Neural cell (in vitro differentiated cells): ENCODE data around the gene MPI. TPM values are rescaled to one million over a fixed set of nuclear protein-coding genes. Genes with fewer than 3 reads are reported as not detected.

Experiments used
- H2AFZ ChIP-seq: fragments of 200-600, 300-800 bp; sonication (generic), shearing (Covaris generic); 2 replicates; pipeline ENCODE4 v1.6.0; 2014; ENCODE audit warnings: low read depth, mild to moderate bottlenecking, antibody characterized with exemption, low read length, moderate library complexity
- H3F3A ChIP-seq: fragments of 200-600 bp; shearing (Covaris generic); 2 replicates; pipeline ENCODE4 v1.6.1; 2016; ENCODE audit warnings: mild to moderate bottlenecking, moderate library complexity, mixed read lengths, antibody characterized with exemption, low read length; ENCODE audit not compliant: insufficient read depth, poor library complexity, severe bottlenecking
- H3K27ac ChIP-seq: fragments of 200-600, 300-800 bp; sonication (generic), shearing (Covaris generic); 2 replicates; pipeline ENCODE4 v1.5.1; 2014; ENCODE audit warnings: mild to moderate bottlenecking, low read length, moderate library complexity
- H3K27me3 ChIP-seq: fragments of 300-800, 200-600 bp; sonication (generic), shearing (Covaris generic); 2 replicates; pipeline ENCODE4 v1.6.0; 2014; ENCODE audit warnings: mild to moderate bottlenecking, low read depth, low read length, moderate library complexity; ENCODE audit not compliant: insufficient read depth
- H3K36me3 ChIP-seq: fragments of 300-800, 200-600 bp; sonication (generic), shearing (Covaris generic); 2 replicates; pipeline ENCODE4 v1.5.1; 2014; ENCODE audit warnings: mild to moderate bottlenecking, antibody characterized with exemption, low read length, moderate library complexity; ENCODE audit not compliant: insufficient read depth
- H3K4me2 ChIP-seq: fragments of 300-800, 200-600 bp; sonication (generic), shearing (Covaris generic); 2 replicates; pipeline ENCODE4 v1.6.0; 2014; ENCODE audit warnings: mild to moderate bottlenecking, low read length
- H3K4me3 ChIP-seq: fragments of 300-800, 200-600 bp; sonication (generic), shearing (Covaris generic); 2 replicates; pipeline ENCODE4 v1.5.1; 2014; ENCODE audit warnings: mild to moderate bottlenecking, low read length, moderate library complexity
- H3K79me2 ChIP-seq: fragments of 200-600 bp; shearing (Covaris generic); replicated peaks from 2 replicates; pipeline ENCODE4 v1.6.0; 2014; ENCODE audit warnings: mild to moderate bottlenecking, low read length, moderate library complexity; ENCODE audit not compliant: insufficient read depth
- H3K9ac ChIP-seq: fragments of 300-800, 200-600 bp; sonication (generic), shearing (Covaris generic); 2 replicates; pipeline ENCODE4 v1.6.1; 2016; ENCODE audit warnings: mild to moderate bottlenecking, low read length, mixed read lengths
- H3K9me2 ChIP-seq: fragments of 200-600 bp; shearing (Covaris generic); 2 replicates; pipeline ENCODE4 v1.6.1; 2016; ENCODE audit warnings: mild to moderate bottlenecking, low read length, mixed read lengths; ENCODE audit not compliant: insufficient read depth
- H3K9me3 ChIP-seq: fragments of 200-600, 300-800 bp; sonication (generic), shearing (Covaris generic); 2 replicates; pipeline ENCODE4 v1.6.1; 2016; ENCODE audit warnings: mild to moderate bottlenecking, mixed run types, low read length, moderate library complexity, mixed read lengths
- H4K20me1 ChIP-seq: fragments of 200-600 bp; shearing (Covaris generic); 2 replicates; pipeline ENCODE4 v1.6.1; 2016; ENCODE audit warnings: mild to moderate bottlenecking, mixed run types; ENCODE audit not compliant: insufficient read depth
- EP300 ChIP-seq: fragments of 450-650 bp; conservative IDR thresholded peaks from 2 replicates; pipeline ENCODE4 v1.6.1; 2014; ENCODE audit warnings: antibody characterized with exemption, mild to moderate bottlenecking, moderate library complexity; ENCODE audit not compliant: poor library complexity, severe bottlenecking
- EZH2 ChIP-seq: fragments of 200-600, 300-800 bp; shearing (Covaris generic), sonication (generic); IDR thresholded peaks from 2 replicates; pipeline ENCODE4 v1.6.1; 2014; ENCODE audit warnings: antibody characterized with exemption, low read length, borderline replicate concordance, mild to moderate bottlenecking; ENCODE audit not compliant: insufficient read depth, poor library complexity, severe bottlenecking
- MXI1 ChIP-seq: fragments of 450-650 bp; conservative IDR thresholded peaks from 2 replicates; pipeline ENCODE4 v1.6.1; 2014; ENCODE audit warnings: antibody characterized with exemption, mild to moderate bottlenecking; ENCODE audit not compliant: poor library complexity, severe bottlenecking
- POLR2AphosphoS5 ChIP-seq: IDR thresholded peaks from 2 replicates; pipeline ENCODE4 v1.6.1; 2012
- RAD21 ChIP-seq: fragments of 450-650 bp; conservative IDR thresholded peaks from 2 replicates; pipeline ENCODE4 v1.6.1; 2014; ENCODE audit warnings: antibody characterized with exemption, mild to moderate bottlenecking, moderate library complexity
- REST ChIP-seq: IDR thresholded peaks from 2 replicates; pipeline ENCODE4 v1.6.1; 2012; ENCODE audit warnings: borderline replicate concordance
- SMC3 ChIP-seq: fragments of 450-650 bp; conservative IDR thresholded peaks from 2 replicates; pipeline ENCODE4 v1.6.1; 2014; ENCODE audit warnings: antibody characterized with exemption, mild to moderate bottlenecking, moderate library complexity; ENCODE audit not compliant: poor library complexity
- TAF1 ChIP-seq: IDR thresholded peaks from 2 replicates; pipeline ENCODE4 v1.6.1; 2012; ENCODE audit warnings: low read depth
- polyA plus RNA-seq: library from polyadenylated mRNA; depleted of rRNA; stranded (reverse); fragments of >200 nt; gene quantifications from 2 replicates; pipeline ENCODE4 v1.2.3, GENCODE V29; 2014
- TF ChIP-seq, protein P1 (sequence below): fragments of 450-650 bp; IDR thresholded peaks from 2 replicates; pipeline ENCODE4 v1.5.1; 2014; ENCODE audit warnings: antibody characterized with exemption, mild to moderate bottlenecking, moderate library complexity; ENCODE audit not compliant: poor library complexity, severe bottlenecking

MPI gene
- polyA plus RNA-seq, 1 donor from 2014 or later = 80.3 TPM

DNA sequence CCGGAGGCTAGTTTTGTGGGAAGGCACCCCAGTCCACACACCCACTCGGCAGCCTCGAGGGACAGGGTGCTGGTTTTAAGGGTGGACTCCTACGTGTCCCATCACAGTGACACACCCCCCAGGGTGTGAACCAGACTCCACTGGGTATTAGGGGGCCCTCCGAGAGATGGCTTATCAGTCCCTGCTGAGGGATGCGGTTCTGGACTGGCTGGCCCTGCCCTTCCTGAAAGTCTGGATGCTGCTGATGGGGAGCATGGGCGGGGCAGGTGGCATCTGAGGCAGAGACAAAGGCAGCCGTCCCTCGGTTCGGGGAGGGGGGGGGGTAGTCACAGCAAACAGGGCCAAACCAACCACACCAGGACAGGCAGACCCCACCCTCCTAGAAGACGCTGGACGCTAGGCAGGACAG, 45.9 kb upstream of the MPI start:
- Histone ChIP-seq H3K9me3 (no peaks in the 10 kb centered on the region), H3K27me3 (no peaks in the 10 kb centered on the region), H3K9me2 (no peaks in the 10 kb centered on the region), H3K79me2 (no peaks in the 10 kb centered on the region), H2AFZ (no peak overlapping the region), H3K4me2 (no peak overlapping the region), H3K9ac (peak overlapping the region; percentile 61), H3K4me3 (peak overlapping the region; percentile 99), H4K20me1 (no peaks in the 10 kb centered on the region), H3F3A (no peaks in the 10 kb centered on the region), H3K27ac (no peak overlapping the region), H3K36me3 (no peaks in the 10 kb centered on the region)
- TF ChIP-seq SMC3 = no peak
- no peak for TF ChIP-seq RAD21
- no peak for TF ChIP-seq REST
- no peak for TF ChIP-seq EP300
- TF ChIP-seq EZH2 = no peak
- TF ChIP-seq MXI1 = no peak
- TF ChIP-seq, protein P1, sequence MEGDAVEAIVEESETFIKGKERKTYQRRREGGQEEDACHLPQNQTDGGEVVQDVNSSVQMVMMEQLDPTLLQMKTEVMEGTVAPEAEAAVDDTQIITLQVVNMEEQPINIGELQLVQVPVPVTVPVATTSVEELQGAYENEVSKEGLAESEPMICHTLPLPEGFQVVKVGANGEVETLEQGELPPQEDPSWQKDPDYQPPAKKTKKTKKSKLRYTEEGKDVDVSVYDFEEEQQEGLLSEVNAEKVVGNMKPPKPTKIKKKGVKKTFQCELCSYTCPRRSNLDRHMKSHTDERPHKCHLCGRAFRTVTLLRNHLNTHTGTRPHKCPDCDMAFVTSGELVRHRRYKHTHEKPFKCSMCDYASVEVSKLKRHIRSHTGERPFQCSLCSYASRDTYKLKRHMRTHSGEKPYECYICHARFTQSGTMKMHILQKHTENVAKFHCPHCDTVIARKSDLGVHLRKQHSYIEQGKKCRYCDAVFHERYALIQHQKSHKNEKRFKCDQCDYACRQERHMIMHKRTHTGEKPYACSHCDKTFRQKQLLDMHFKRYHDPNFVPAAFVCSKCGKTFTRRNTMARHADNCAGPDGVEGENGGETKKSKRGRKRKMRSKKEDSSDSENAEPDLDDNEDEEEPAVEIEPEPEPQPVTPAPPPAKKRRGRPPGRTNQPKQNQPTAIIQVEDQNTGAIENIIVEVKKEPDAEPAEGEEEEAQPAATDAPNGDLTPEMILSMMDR = no peak
- TF ChIP-seq POLR2AphosphoS5 = no peak
- no peak for TF ChIP-seq TAF1

GRCh38 chr15:74844319-74845207, 45.3 kb upstream of the MPI start:
- H3K4me3 ChIP-seq = no peak overlapping the region
- no peak overlapping the region for H3K27ac ChIP-seq
- H3K9me3 ChIP-seq = no peaks in the 10 kb centered on the region
- H3K36me3 ChIP-seq = no peaks in the 10 kb centered on the region
- H3K27me3 ChIP-seq = no peaks in the 10 kb centered on the region
- no peaks in the 10 kb centered on the region for H3K79me2 ChIP-seq
- H4K20me1 ChIP-seq = no peaks in the 10 kb centered on the region
- H2AFZ ChIP-seq = no peak overlapping the region
- no peak overlapping the region for H3K4me2 ChIP-seq
- no peaks in the 10 kb centered on the region for H3K9me2 ChIP-seq
- no peaks in the 10 kb centered on the region for H3F3A ChIP-seq
- no peak for TF ChIP-seq RAD21
- no peak for TF ChIP-seq TAF1
- TF ChIP-seq, protein P1 = no peak
- no peak for TF ChIP-seq SMC3
- TF ChIP-seq EP300 = no peak
- TF ChIP-seq EZH2 = no peak
- no peak for TF ChIP-seq MXI1
- no peak for TF ChIP-seq REST
- TF ChIP-seq POLR2AphosphoS5 = no peak
- H3K9ac ChIP-seq = no peak overlapping the region
